HG03521 (cell line): ENCODE results near the gene KNSTRN.

Experiments
- ATAC-seq: cut with Tn5 transposase; IDR thresholded peaks from one replicate; pipeline ENCODE4 v1.9.1; 2021; ENCODE audit warnings: mild to moderate bottlenecking, moderate library complexity; ENCODE audit not compliant: unreplicated experiment

The KNSTRN gene

GRCh38 chr15:40345867-40346578, 36.5 kb upstream of the KNSTRN start:
- no peak for ATAC-seq

- ATAC-seq = no peak
These were observed 35.7 kb upstream of the KNSTRN start for GRCh38 chr15:40346579-40347558.

DNA sequence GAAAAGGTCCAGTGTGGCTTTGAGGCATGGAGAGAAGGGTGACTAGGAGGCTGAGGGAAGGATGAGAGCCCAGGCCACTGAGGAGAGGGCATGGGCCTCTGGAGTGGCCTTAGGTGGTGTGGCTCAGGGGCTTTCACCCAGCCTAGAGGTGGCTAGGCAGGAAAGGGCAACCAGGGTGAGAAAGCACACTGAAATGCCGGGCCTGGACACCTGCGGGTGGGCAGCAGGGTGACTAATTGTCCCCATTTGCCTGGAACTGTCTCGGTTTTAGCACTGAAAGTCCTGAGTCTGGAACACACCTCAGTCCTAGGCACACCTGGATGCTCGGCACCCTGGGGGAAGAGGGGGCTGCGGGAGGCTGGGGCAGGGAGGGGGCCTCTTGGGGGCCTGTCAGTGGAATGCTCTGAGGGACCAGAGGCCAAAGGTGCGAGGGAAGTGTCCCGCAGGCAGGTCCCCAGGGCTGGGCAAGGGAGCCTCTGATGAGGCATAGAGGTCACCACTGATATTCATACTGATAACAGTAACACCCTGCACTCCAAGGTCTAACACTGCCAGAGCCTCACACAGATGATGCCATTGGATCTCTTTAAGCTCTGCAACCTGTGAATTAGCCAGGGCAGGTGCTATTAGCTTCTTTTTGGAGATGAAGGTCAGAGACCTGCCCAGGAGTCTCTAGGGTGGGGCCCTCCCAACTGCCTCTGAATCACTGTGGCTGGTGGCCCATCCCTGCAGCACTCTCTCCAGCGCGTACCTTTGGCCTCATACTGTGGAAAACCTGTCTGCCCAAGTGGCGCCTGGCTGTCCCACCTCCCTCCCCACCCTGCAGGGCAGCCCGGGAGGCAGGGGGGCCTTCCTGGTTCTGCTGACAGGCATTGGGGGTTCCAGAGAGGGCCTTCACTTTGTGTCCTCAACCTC, 34.7 kb upstream of the KNSTRN start:
- no peak for ATAC-seq

GRCh38 chr15:40348474-40348870, 34.0 kb upstream of the KNSTRN start:
- no peak for ATAC-seq

DNA sequence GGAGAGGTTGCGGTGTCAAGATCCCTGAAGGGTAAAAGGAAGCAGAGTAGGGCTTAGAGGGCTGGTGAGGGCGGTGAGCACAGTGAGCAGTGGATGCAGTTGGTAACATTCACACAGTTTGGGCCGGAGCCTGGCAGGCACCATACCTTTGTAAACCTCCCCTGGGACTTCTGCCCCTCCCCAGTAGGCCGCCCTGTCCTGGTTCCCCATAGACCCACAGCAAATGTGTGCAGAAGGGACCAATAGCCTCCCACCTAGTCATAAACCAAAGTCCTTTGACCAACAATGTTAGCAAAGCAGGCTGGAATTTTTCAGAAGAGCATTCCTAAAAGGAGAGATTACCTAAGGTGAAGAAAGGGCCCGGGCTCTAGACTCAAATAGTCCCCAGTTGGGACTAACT, 33.4 kb upstream of the KNSTRN start:
- no peak for ATAC-seq

GRCh38 chr15:40352281-40352901, 30.1 kb upstream of the KNSTRN start:
- ATAC-seq = no peak

GRCh38 chr15:40353697-40354096, 28.8 kb upstream of the KNSTRN start:
- ATAC-seq = no peak

DNA sequence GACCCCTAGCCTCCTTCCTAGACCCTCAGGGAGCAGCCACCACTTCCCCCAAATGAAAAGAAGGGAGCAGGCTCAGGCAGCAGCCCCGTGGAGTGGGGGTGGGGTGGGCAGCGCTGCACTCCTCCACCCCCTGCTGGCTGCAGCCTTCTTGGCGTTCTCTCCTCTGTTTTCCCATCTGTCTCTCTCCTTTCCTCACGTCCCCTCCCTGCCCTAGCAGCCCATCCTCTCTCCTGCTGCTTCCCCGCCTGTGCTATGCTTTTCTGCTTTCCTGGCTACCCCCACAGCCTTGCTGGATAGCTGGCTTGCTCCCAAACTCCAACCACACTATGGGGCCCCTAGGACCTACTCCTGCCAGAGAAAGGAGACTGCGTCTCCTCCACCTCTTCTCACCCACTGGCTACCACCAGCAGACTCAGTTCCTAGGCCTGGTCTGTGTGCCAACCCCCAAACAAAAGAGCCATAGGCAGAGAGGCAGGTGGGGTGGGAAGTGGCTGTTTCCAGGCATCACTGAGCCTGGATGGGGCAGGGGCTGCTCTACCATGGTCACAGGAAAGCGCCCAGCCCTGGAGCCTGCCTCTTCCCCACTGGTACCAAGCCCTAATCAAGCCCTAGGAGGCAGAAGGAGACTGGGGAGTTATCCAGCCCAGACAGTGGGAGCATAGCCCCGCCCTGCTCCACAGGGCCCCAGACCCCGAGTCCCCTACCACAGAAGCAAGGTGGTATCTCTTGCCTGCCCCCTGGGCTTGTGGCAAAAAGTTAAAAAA, 27.9 kb upstream of the KNSTRN start:
- no peak for ATAC-seq

DNA sequence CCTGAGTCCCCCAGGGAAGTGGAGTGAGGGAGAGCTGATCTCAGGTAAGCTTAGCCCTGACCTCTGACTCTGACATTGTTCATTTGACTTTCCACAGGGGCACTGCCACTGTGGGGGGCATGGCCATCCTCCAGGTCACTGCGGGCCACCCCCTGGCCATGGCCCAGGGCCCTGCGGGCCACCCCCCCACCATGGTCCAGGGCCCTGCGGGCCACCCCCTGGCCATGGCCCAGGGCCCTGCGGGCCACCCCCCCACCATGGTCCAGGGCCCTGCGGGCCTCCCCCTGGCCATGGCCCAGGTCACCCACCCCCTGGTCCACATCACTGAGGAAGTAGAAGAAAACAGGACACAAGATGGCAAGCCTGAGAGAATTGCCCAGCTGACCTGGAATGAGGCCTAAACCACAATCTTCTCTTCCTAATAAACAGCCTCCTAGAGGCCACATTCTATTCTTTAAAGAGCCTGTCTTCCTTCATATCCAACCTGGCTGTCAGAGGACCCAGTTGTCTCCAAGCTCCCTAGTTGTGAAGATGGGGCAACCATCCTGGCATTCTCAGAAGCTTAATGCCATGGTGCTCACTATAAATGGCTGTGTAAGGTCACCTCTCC, 26.4 kb upstream of the KNSTRN start:
- no peak for ATAC-seq

DNA sequence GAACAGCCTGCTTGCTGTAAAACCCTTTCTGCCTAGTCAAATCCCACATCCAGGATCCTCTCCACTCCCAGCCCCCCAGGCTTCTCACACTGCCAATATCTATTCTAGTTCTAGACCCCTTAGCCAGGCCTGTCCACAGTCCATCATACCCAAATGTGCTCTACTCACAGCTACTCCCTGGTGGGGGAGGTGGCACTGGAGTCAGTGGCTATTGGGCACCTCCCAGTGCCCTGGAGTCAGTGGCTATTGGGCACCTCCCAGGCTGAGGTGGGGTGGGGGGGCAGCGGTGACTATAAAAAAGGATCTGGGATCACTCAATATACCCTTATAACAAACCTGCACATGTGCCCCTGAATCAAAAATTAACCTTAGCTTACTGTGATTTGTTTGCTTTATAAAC, 25.3 kb upstream of the KNSTRN start:
- no peak for ATAC-seq

GRCh38 chr15:40357723-40358470, 24.6 kb upstream of the KNSTRN start, which contains the start of gene DISP2:
Gene DISP2, plus strand, starts transcription at chr15:40358219. Its CDS starts 103 bp downstream, at chr15:40358322.
- ATAC-seq = peak; percentile 75

DNA sequence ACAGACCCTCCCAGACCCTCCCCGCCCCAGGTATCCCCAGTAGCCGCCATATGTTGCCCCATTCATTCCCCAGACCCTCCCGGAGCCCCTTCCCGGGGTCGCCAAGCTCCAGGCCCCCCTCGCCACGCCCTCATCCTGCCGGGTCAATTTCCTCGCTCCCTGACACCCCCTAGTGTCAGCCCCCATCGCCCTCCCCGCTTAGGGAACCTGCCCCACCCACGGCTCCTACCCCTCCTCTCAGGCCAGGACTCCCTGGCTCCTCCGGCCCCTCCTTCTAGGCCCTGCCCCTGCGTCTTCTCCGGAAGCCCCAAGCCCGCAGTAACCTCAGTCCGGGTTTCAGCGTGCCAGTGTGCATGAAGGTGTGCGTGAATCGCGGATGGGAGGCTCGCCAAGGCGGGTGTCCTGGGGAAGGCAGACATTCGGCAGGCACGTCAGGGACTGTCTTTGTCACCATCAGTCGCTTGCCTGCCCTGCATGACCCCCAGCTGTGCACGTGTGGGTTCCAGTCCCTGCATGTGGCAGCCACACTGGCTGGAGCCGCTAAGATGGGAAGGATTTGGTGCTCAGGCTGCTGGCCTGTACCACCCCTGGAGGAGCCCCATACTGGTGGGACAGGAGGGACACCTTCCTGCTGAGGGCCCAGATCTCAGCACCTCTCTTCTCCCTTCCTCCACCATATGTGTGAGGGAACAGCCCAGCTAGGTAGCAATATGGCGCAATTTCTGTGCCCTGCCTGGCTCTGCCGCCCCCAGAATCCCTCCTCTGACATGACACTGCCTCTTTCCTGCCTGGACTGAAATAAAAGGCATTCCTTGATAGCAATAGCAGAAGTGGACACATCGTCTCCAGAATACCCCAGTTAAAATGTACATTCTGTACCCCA, 23.8 kb upstream of the KNSTRN start:
- peak; percentile 19 for ATAC-seq

- no peak for ATAC-seq
These were observed 22.5 kb upstream of the KNSTRN start for GRCh38 chr15:40360015-40360414.

DNA sequence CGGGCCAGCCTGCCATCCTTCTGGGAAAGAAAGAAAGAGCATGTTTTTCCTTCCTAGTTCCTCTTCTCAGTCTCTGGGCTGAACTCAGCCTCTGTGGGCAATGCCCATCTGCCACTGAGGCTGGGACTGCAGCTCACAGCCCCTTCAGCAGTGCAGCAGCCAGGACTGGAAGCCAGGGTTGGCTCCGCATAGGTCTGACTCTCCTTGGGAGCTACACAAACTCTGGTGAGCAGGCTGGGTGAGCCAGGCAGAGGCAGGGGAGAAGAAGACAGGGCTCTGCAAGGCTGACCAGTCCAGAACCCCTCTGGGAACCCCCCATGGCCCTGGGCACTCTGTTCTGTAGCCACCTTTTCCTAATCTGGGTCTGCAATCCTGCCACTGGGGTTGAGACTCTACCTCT, 20.9 kb upstream of the KNSTRN start:
- no peak for ATAC-seq

- no peak for ATAC-seq
These were observed 18.9 kb upstream of the KNSTRN start for GRCh38 chr15:40363611-40364010.

DNA sequence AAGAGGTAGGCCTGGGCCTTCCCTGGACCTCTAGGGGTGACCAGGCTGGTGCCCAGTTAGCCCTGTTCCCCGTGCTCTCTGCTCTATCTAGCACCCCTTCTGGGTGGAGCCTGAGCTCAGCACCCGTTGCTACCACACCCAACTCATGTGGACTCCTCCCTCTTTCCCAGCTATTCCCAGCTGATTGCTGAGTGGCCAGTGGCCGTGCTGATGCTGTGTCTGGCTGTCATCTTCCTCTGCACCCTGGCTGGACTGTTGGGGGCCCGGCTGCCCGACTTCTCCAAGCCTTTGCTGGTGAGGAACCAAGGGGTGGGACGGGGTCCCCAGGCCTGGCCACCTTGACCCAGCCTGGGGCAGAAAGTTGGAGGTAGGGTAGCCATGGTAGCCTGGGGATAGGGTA, 18.3 kb upstream of the KNSTRN start:
- ATAC-seq = no peak

DNA sequence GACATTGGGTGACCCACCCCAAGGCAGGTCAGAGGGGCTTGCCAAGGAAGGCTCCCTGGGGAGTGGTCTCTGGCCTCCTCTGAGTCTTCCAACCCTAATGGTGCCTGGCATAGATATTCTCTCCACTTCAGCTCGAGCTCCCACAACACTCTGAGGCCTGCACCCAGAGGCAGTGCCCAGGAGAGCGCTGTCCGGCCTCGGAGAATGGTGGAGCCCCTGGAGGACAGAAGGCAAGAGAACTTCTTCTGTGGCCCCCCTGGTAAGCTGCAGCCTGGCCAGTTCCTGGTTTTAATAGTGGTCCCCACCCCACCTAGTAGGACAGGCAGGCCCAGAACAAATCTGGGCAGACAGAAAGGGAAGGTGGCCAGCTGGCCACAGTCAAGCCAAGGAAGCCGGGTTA, 17.5 kb upstream of the KNSTRN start:
- ATAC-seq = no peak
